GM19467 (cell line): ENCODE data around the gene SIGLEC8.
"Not testable (repeated sequence)": the region's sequence is repeated elsewhere in the genome, so short reads cannot be mapped to it uniquely, and the experiment has no call there.

Source experiments
- ATAC-seq: cut with Tn5 transposase; IDR thresholded peaks from one replicate; pipeline ENCODE4 v1.9.1; 2021; ENCODE audit warnings: mild to moderate bottlenecking, moderate library complexity; ENCODE audit not compliant: unreplicated experiment

SIGLEC8 gene

DNA sequence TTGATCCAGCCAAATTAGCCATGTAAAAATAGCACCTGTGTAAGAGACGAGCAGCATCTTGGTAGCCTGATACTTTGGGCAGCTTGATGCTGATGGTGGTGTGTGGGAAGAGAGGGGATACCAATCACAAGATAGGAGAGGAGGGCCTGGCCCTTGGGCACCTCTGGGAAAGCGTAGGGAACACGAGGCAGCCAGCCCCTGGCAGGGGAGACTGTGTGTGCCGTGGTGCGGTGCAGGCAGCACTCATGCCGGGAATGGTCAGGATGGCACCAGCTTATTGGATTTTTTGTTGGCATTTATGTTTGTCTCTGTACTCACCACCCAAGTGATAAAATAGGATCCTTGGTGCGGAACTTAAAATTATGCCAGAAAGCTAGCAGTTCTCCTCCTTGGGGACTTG is 10.2 kb downstream of the SIGLEC8 start:
- no peak for ATAC-seq

DNA sequence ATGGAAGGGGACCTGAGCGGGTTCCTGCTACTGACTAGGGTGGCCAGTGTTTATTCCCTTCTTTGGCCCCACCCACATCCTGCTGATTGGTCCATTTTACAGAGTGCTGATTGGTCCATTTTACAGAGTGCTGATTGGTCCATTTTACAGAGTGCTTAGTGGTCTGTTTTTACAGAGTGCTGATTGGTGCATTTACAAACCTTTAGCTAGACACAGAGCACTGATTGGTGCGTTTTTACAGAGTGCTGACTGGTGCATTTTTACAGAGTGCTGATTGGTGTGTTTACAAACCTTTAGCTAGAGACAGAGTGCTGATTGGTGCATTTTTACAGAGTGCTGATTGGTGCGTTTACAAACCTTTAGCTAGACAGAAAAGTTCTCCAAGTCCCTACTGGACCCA is 10.7 kb downstream of the SIGLEC8 start:
- ATAC-seq, result not testable (repeated sequence)

DNA sequence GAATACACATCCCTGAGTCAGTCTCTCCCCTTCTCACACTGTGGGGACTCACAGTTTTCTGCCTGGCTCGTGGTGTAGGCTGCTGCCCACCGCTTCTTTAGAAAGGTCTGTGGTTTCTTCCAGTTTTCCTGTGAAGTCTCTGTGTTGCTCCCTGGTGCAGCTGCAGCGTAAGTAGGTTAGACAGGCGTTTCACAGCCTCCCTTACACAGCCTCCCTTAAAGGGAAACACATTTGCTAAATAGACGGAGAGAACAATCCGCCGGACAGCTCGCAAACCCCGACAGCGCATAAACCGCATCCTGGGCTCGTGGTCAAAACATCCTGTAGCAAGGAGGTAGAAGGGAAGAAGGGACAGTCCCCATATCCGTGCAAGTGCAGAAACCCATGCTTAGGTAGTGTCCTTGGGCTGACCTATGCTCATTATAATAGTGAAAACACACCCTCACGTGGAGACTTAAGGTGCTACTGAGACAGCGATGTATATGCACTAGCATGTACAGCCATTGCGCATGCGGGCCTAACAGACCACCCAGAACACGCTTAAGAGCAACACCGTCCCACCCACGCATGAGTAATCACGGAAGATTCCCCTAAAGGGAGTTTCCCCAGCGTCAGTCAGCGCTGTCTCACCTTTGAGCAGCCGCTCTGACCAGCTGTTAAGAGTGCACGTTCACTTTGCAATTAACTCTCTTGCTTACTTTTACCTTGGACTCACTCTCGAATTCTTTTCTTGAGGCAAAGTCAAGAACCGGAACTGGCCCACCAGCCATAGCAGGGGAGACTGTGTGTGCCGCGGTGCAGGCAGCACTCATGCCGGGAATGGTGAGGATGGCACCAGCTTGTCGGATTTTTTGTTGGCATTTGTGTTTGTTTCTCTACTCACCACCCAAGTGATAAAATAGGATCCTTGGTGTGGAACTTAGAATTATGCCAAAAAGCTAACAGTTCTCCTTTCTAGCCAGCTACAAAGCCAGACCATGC is 16.6 kb downstream of the SIGLEC8 start:
- peak; percentile 89 for ATAC-seq

DNA sequence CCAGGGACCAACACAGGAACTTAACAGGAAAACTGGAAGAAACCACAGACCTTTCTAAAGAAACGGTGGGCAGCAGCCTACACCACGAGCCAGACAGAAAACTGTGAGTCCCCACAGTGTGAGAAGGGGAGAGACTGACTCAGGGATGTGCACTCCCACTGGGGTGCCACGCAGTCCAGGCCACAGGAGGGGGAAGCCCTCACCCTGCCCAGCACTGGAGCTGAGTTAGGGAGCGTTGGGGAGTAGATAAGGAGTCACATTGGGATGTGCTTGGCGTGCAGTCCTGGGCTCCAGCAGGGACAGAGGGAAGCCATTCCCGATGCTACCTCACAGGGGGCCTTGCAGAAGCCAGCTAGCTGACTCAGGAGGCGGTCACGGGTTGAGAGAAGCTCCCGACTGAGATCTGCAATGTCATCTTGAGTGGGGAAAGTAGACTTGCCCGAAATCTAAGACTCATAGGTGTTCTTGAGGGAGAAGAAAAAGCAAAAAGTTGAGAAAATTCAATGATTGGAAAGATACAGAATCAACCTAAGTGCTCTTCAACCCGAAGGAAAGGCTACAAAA is 17.3 kb downstream of the SIGLEC8 start:
- no peak for ATAC-seq

DNA sequence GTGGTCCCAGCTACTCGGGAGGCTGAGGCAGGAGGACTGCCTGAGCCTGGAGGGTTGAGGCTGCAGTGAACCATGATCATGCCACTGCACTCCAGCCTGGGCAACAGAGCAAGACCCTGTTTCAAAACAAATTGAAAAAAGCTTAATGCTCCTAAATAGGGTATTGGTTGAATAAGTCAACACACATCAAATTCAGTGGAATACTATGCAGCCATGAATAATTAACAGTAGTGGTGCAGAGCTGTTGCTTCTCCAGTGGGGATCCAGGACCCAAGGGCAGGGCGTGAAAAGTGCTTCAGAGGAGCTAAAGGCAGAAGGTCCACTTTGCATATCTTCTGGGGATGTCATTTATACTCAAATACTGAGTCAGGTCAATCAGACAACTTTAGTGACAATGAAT is 18.2 kb downstream of the SIGLEC8 start:
- ATAC-seq, result no peak

DNA sequence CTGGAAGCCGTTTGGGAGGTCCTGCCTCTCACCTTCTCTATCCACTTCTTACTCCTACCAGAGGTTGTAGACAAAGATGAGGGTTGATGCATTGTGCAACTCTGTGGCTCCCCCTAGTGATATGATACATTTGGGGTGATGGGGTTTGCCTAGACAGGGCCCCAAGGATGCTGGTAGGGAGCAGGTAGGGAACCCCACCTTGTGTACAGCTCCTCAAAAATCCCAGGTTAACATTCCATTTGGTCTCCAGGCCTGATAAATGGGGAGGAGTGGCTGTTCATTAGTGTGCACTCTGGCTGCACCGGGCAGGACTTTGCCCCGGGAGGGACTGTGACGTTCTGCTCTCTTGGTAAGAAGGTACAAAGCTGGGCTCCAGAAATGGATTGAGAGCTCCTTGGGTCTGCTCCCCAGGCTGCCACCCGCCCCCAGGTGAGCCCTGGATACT is 19.2 kb downstream of the SIGLEC8 start:
- no peak for ATAC-seq

DNA sequence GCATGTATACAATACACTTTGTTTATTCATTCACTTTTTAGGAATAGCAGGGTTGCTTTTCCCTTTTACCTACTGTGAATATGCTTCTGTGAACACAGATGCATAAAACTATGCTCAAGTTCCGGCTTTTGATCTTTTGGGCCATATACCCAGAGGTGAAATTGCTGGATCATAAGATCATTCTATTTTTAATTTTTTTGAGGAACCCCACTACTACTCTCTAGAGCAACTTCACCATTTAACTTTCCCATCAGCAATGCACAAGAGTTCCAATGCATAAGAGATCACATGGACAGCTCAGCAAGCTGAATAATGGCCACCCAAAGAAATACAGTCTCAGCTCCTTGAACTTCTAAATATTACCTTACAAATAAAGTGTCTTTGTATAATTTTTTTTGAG is 23.8 kb downstream of the SIGLEC8 start:
- no peak for ATAC-seq

DNA sequence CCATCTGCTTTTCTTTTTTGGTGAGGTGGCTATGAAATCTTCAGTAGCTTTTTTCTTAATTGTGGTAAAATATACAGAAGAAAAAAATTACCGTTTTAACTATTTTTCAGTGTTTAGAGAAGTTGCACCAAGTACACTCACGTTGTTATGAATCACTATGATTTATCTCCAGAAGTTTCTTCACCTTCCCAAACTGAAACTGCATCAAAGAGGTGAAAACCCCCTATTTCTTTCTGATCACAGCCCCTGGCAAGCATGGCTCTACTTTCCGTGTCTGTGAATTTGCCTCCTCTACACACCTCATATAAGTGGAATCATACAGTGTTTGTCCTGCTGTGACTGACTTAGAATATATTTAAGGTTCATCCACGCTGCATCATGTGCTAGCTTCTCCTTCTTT is 25.2 kb downstream of the SIGLEC8 start:
- no peak for ATAC-seq

DNA sequence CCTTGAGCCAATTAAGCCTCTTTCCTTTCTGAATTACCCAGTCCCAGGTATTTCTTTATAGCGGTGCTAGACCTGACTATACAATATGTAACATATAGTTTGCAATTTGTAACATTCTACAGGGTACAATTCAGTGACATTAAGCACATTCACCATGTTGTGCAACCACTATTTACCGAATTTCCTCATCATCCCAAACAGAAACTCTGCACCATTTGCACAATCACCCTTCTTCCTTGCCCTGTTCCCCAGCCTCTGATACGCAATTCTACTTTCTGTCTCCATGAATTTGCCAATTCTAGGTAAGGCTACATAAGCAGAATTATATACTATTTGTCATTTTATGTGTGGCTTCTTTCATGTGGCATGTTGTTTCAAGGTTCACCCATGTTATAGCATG is 27.1 kb downstream of the SIGLEC8 start:
- no peak for ATAC-seq

DNA sequence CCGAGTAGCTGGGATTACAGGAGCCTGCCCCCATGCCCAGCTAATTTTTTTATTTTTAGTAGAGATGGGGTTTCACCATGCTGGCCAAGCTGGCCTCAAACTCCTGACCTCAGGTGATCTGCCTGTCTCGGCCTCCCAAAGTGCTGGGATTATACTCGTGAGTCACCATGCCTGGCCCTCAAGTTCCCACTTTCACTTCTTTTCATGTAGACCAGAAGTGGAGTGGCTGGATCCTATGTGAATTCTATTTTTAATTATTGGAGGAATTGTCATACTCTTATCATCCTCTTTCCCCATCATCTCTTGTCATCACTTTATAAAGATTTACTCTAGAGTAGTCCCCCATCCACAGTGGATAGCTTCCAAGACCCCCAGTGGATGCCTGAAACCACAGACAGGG is 28.0 kb downstream of the SIGLEC8 start:
- no peak for ATAC-seq

DNA sequence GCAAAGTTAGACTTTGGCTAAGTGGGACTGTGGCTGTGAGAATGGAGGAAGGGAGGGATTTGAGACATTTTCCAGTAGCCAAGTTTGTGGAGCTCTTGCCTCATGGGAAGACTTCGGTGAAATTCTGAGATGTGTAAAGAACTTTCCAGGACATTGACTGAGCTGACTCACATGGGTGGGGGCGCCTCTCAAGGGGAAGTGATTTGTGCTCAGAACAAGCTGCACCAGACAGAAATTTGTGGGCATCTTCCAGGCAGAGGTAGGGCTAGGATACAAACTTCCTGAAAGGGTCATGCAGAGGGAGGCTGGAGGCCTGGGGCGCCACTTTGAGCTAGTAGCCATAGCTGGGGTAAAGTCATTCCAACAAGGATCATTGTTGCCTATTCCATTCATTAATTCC is 31.1 kb downstream of the SIGLEC8 start:
- ATAC-seq, result no peak

DNA sequence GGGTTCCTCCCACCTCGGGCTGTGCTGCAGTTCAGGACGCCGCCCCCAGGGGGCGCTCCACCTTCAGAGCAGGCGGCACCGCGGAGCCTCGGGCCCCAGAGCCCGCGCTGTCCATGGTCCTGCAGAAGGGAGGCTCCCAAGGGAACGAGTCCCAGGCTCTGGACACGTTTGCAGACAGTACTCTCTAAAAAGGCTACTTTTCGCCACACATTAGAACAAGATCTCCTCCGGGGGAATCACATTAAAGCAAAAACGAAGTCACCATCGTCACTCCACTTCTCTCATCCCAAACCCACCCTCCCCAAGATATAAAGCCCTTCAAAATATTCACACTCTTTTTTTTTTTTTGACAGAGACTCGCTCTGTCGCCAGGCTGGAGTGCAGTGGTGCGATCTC is 36.2 kb downstream of the SIGLEC8 start:
- no peak for ATAC-seq

DNA sequence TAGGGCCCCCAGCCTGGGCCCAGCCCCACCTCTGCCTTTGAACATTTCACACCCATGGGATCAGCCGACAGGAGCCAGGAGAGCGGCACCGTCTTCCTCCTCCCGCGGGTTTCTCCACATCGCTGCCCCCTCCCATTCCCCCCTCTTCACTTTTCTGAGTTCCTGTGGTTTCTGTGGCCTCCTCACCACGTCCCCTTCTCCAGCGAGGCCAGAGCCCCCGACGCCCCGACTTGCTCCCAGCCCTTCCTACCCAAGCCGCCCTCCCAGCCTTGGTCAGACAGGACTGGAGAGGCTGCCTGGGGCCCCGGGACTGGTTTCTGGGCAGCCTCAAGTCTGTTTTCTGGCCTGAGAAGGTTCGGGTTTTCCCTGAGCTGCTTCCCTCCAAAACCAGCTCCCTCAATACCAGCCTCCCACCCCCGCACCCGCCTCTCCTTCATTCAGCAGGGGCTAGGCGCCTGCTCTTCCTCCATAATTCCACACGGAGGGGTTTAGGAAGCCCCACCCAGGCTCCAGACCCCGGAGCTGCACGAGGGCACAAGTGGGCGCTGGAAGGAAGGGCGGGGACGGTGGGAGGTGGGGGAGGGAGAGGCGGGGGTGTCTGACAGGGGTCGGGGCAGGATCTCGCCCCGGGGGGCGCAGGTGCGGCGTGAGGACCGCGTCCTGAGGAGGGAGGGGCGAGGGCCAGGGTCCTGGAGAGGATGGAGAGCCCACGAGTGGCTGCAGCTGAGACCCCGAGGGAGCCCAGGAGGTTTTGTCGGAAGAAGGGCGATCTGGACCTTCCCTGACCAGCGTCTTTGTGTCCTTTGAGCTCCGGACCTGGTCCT is 36.8 kb downstream of the SIGLEC8 start:
- ATAC-seq, result no peak

DNA sequence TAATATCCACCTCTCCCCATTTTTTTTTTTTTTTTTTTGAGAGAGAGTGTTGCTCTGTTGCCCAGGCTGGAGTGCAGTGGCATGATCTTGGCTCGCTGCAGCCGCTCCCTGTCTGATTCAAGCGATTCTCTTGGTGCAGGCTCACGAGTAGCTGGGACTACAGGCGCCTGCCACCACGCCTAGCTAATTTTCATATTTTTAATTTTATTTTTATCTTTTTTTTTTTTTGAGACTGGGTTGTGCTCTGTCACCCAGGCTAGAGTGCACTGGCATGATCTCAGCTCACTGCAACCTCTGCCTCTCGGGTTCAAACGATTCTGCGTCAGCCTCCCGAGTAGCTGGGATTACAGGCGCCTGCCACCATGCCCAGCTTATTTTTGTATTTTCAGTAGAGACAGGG is 37.7 kb downstream of the SIGLEC8 start:
- not testable (repeated sequence) for ATAC-seq

DNA sequence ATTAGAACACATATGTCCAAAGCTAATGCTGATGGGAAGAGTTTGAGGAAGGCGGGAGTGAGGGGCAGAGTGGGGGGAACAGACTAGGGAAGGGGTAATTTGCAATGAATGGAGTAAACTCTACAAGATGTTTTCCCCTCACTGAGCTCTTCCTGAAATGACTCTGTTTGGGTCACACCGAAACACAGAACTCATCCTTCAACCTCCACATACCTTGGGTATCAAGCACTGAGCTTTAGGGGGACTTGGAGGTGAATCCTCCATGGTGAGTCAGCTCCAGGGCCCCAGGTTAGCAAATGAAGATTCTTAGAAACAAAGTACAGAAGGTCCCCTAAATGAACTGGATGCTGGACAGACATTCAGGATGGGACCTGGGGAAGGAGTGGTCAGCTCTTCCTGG is 39.5 kb downstream of the SIGLEC8 start:
- ATAC-seq, result no peak

DNA sequence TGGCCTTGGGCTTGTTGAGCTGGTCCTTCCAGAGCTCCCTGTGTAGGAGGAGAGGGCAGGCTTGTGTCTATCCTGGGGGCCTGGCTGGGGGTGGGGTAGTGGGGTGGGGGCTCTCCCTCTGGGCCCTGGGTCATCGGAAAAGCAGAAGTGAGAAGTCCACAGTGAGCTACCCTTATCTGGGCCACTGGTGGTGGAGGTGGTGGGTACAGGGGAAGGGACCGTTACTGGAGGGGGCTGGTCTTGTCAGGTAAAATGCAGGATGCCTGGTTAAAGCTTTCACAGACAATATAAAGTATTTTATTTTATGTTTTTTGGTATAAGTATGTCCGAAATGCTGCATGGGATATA is 40.5 kb downstream of the SIGLEC8 start:
- no peak for ATAC-seq

DNA sequence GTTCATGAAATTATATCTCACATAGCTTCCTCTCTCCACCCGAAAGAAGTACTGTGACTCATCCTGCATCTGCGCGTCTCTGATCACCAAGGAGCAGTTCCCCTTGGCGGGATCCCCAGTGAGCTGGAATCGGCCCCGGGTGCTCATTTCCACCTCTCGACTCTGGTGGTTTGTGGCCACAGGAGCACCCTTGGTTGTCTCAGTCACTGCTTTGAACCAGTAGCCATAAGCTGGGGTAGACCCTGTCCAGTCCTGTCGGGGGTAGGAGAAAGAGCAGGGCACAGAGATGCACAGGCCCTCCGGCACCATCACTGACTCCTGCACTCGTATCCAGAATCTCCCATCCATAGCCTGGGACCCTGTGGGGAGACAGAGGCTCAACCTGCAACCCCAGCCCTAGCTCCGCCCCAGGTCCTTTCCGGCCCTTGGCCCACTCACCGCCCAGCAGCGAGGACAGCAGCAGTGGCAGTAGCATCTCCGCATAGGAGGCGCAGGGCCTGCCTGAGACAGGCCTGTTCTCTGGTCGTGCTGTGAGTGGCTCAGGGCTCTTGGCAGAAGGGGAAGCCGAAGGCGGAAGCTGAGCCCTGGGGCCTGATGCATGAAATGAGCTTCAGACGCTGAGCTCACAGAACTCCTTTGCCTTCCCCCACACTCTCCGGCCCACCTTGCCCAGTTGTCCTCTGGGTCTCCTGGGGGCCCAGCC is 41.0 kb downstream of the SIGLEC8 start, which contains the start of gene SIGLEC10:
Gene SIGLEC10 (minus strand): TSS at position 536 of the 703 bp plus-strand sequence. CDS start 61 bp downstream, at position 475.
- ATAC-seq, result no peak

DNA sequence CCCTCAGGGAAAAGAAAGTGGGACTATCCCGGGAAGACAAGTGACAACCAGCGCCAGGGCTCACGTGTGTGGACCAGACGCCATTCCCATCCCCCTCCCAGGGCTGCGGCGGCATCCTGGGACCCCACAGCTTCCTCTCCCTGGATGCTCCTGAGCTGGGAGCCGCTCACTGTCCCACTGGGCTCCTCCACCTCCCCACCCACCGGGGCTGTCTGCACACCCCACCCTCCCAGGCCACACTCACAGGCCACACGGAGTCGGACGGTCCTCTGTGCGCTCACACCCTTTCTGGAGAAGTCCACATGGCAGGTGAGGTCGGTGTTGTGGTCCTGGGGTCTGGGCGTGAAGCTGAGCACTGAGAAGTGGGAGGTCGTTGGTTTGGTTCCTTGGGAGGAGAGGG is 41.8 kb downstream of the SIGLEC8 start:
- not testable (repeated sequence) for ATAC-seq

DNA sequence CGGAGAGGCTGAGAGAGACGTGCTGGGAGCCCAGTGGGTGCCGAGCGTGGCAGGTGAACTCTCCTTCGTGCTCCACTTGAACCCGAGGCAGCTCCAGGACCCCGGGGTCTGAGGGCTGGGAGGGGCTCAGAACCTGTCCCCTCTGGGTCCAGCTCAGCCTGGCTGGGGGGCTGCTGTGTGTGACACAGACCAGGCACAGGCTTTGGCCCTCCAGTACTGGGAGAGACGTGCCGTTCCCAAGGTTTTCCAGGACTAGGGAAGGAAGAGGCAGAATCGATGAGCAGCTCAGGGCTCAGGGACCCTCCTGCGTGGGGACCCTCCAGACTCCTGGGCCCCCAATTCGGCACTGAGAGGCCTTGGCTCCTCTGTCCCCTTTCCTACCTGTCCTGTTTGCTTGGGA is 43.1 kb downstream of the SIGLEC8 start:
- ATAC-seq, result no peak

DNA sequence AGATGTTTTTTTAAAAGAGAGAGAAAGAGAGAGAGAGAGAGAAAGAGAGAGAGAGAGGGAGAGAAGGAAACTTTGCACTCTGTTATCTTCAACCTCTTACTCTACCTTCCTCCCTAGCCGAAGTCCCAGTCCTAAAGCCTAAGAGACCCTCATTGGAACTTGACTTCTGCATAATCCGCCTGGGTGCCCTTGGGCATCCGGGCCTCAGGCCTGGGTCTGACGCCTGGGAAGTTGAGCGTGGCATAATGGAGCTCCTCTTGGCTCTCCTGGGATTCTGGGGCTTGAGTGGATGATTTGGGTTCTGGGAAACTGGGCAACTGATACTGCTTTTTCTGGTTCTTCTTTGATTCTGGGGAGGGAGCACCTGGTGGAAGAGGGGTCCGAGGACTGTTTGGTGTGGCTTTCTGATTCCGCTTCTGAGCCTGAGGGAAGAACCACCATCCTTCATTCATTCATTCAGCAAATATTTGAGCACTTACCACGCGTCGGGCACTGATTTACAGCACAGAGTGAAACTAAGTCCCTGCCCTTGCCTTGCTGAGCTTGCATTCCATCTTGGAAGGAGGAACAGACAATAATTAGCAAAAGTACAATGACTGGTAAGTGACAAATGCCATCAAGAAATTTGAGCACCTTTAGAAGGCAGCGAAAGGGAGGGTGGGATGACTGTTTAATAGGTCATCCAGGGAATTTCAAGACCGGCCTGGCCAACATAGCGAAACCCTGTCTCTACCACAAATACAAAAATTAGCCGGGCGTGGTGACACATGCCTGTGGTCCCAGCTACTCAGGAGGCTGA is 47.1 kb downstream of the SIGLEC8 start:
- no peak for ATAC-seq
